ENCODE results near the gene LRBA. TPM values are rescaled to one million over a fixed set of nuclear protein-coding genes. Genes with fewer than 3 reads are reported as not detected.

The LRBA gene
- total and polyA plus RNA-seq, 2 donors (not counting 3 experiments of a cell fraction or from before 2014, with no cell fraction given), result 18.0 to 35.1 TPM

DNA sequence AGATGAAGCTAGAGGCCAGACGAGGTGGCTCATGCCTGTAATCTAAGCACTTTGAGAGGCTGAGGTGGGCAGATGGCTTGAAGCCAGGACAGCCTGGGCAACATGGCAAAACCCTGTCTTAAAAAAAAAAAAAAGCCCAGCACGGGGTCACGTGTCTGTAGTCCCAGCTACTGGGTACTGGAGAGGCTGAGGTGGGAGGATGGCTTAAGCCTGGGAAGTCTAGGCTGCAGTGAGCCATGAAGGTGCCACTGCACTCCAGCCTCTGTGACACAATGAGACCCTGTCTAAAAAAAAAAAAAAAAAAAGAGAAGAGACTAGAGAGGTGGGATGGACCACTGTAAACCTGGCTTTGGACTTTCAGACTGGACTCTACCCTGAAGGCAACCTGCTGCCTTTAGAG, 10.7 kb upstream of the LRBA start:
- TF ChIP-seq POLR2A (IDR thresholded peaks at IDR 0.05; ENCODE audit: low read depth, low read length) (no peak), EZH2 (IDR thresholded peaks at IDR 0.05; ENCODE audit: borderline replicate concordance, low read depth, low read length, severe bottlenecking) (no peak), POLR2AphosphoS5 (IDR thresholded peaks at IDR 0.05; ENCODE audit: insufficient read depth, low read depth, low read length) (no peak), GATA2 (IDR thresholded peaks at IDR 0.05; ENCODE audit: insufficient read depth, insufficient read length, low read depth, low read length) (no peak), JUN (IDR thresholded peaks at IDR 0.05; ENCODE audit: borderline replicate concordance, insufficient read depth, insufficient read length, low read depth) (no peak), MYC (IDR thresholded peaks at IDR 0.05; ENCODE audit: low read depth, low read length) (no peak), CTCF (IDR thresholded peaks at IDR 0.05; ENCODE audit: extremely low read depth in 1 of 2, insufficient read depth in 1 of 2, low read depth in 1 of 2, low read length in 2 of 2) (no peak)
- ChIA-PET POLR2A (no interaction called here), CTCF (no interaction called here)
- Histone ChIP-seq H4K20me1 (replicated peaks; ENCODE audit: control insufficient read depth, extremely low read depth, insufficient read depth, low read length) (no peaks in the 10 kb centered on the region), H3K4me3 (replicated peaks in 1 of 3; ENCODE audit: insufficient read depth in 1 of 3, low read depth in 1 of 3, low read length in 3 of 3) (no peak overlapping the region), H3K27ac (ENCODE audit: insufficient read depth, low read depth, low read length) (no peak overlapping the region), H3K9me1 (replicated peaks; ENCODE audit: control insufficient read depth, extremely low read depth, insufficient read depth, low read length) (no peaks in the 10 kb centered on the region), H3K4me1 (ENCODE audit: control insufficient read depth, extremely low read depth, insufficient read depth, low read length) (no peaks in the 10 kb centered on the region), H3K4me2 (ENCODE audit: insufficient read depth, low read length) (no peak overlapping the region), H3K9ac (replicated peaks; ENCODE audit: extremely low read depth, insufficient read depth, low read length) (no peak overlapping the region), H3K27me3 (ENCODE audit: control insufficient read depth in 2 of 2, insufficient read depth in 2 of 2, low read length in 2 of 2) (no peaks in the 10 kb centered on the region), H3K9me3 (replicated peaks; ENCODE audit: control insufficient read depth, insufficient read depth, low read length) (no peaks in the 10 kb centered on the region), H3K79me2 (ENCODE audit: control insufficient read depth, insufficient read depth, low read length) (no peaks in the 10 kb centered on the region), H2AFZ (ENCODE audit: low read depth, low read length) (no peak overlapping the region), H3K36me3 (ENCODE audit: control insufficient read depth in 2 of 2, extremely low read depth in 1 of 2, insufficient read depth in 2 of 2, low read length in 2 of 2) (no peaks in the 10 kb centered on the region)
- BruUV-seq (replicated peaks), result no TSS peak
- no peak for FAIRE-seq
- dilution Hi-C loops (cut with MboI; ENCODE audit: extremely low pct_ligation_motif_present, low sequenced_read_pairs), result no loop called here
- intact Hi-C loops (cut with micrococcal nuclease), result no loop called here
- no peak for DNase-seq (ENCODE audit: low read depth, low spot score)

- Histone ChIP-seq H4K20me1 (replicated peaks; ENCODE audit: control insufficient read depth, extremely low read depth, insufficient read depth, low read length) (no peaks in the 10 kb centered on the region), H3K9me3 (replicated peaks; ENCODE audit: control insufficient read depth, insufficient read depth, low read length) (no peaks in the 10 kb centered on the region), H2AFZ (ENCODE audit: low read depth, low read length) (no peak overlapping the region), H3K4me3 (replicated peaks in 1 of 3; ENCODE audit: insufficient read depth in 1 of 3, low read depth in 1 of 3, low read length in 3 of 3) (no peak overlapping the region), H3K4me2 (ENCODE audit: insufficient read depth, low read length) (no peak overlapping the region), H3K36me3 (ENCODE audit: control insufficient read depth in 2 of 2, extremely low read depth in 1 of 2, insufficient read depth in 2 of 2, low read length in 2 of 2) (no peaks in the 10 kb centered on the region), H3K9ac (replicated peaks; ENCODE audit: extremely low read depth, insufficient read depth, low read length) (no peak overlapping the region), H3K4me1 (ENCODE audit: control insufficient read depth, extremely low read depth, insufficient read depth, low read length) (no peaks in the 10 kb centered on the region), H3K79me2 (ENCODE audit: control insufficient read depth, insufficient read depth, low read length) (no peaks in the 10 kb centered on the region), H3K9me1 (replicated peaks; ENCODE audit: control insufficient read depth, extremely low read depth, insufficient read depth, low read length) (no peaks in the 10 kb centered on the region), H3K27me3 (ENCODE audit: control insufficient read depth in 2 of 2, insufficient read depth in 2 of 2, low read length in 2 of 2) (no peaks in the 10 kb centered on the region), H3K27ac (ENCODE audit: insufficient read depth, low read depth, low read length) (no peak overlapping the region)
- ChIA-PET POLR2A (no interaction called here), CTCF (no interaction called here)
- intact Hi-C loops (cut with micrococcal nuclease) (no loop called here), dilution Hi-C loops (cut with MboI; ENCODE audit: extremely low pct_ligation_motif_present, low sequenced_read_pairs) (no loop called here)
- no TSS peak for BruUV-seq (replicated peaks)
- TF ChIP-seq JUN (IDR thresholded peaks at IDR 0.05; ENCODE audit: borderline replicate concordance, insufficient read depth, insufficient read length, low read depth) (no peak), POLR2A (IDR thresholded peaks at IDR 0.05; ENCODE audit: low read depth, low read length) (no peak), GATA2 (IDR thresholded peaks at IDR 0.05; ENCODE audit: insufficient read depth, insufficient read length, low read depth, low read length) (no peak), EZH2 (IDR thresholded peaks at IDR 0.05; ENCODE audit: borderline replicate concordance, low read depth, low read length, severe bottlenecking) (no peak), MYC (IDR thresholded peaks at IDR 0.05; ENCODE audit: low read depth, low read length) (no peak), POLR2AphosphoS5 (IDR thresholded peaks at IDR 0.05; ENCODE audit: insufficient read depth, low read depth, low read length) (no peak), FOS (IDR thresholded peaks at IDR 0.05; ENCODE audit: borderline replicate concordance, insufficient read depth, low read length) (no peak)
- no peak for FAIRE-seq
- DNase-seq (ENCODE audit: low read depth, low spot score), result no peak
Measured at GRCh38 chr4:151022586-151022985, 7.5 kb upstream of the LRBA start.
